Renal pelvis (tissue), 4 donors: ENCODE measurements around the gene DAPP1. TPM values are rescaled to one million over a fixed set of nuclear protein-coding genes. Genes with fewer than 3 reads are reported as not detected.

ENCODE experiments used
- DNase-seq: peaks from one replicate; pipeline ENCODE4 v3.0.0-alpha.2; 2013
- polyA plus RNA-seq, 3 donors: library from polyadenylated mRNA; unstranded; fragments of 120-200 nt; gene quantifications; one replicate each; pipeline ENCODE4 v1.2.1, GENCODE V29; 2013; ENCODE audit not compliant: insufficient read length in 3 of 3

Gene DAPP1
- polyA plus RNA-seq, 3 donors, result 0.79 to 1.2 (median 0.81) TPM

DNA sequence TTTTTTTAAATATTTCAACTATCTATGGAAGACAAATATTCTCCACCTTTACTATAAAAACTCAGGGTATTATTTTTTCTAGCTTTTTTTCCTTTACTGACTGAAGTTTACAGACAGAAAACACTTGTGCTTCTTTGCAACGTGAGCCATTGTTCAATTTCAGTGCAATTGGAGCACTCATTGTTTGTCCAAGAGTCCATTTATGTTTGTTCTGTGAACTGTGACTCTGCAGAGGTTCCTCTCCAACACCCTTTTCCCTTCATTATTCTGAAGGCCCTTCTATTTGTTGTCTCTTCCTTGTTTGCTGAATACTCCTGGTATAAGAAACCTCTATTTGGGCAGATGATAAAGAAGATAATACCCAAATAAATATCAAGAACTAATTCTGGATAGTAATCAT, 37.4 kb downstream of the DAPP1 start:
- DNase-seq, result no peak

DNA sequence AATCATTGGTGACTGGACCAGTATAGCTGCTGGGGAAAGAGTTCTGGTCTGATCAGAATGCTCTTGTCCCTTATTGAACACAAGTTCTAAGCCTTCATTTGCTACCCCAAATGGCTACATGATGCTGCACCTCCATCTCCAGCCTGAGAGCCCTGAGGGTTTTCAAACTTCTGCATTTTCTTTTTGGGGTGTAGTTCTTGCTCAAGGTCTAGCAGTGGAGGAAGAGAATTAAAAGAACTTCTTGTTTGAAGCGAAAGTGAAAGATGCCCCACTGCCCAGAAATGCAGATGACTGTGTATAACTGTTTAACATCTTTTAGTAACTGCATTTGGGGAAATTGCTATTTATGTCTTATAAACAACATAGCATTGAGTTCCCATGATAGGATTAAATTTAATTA, 39.1 kb downstream of the DAPP1 start:
- no peak for DNase-seq

DNA sequence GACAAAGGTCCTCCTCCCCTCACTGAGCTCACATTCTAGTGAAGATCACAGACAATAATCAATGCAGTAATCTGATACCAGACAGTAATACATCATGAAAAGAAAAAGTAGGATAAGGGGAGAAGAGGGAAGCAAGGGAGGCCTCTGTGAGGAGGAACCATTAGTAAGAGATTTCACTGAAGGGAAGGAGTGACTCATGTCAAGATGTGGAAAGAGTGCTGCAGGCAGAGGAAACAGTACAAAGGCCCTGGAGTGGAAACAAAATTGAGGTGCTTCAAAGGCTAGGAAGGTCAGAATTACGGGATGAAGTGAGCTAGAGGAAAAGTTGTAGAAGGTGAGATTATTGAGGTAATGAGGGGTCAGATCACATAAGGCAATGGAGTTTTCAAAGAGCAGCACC, 39.5 kb downstream of the DAPP1 start:
- no peak for DNase-seq

- no peak for DNase-seq
Observed at GRCh38 chr4:99857307-99857706, 40.7 kb downstream of the DAPP1 start.

GRCh38 chr4:99859618-99860017, 43.0 kb downstream of the DAPP1 start:
- DNase-seq, result no peak

GRCh38 chr4:99860521-99860920, 43.9 kb downstream of the DAPP1 start:
- DNase-seq, result no peak

DNA sequence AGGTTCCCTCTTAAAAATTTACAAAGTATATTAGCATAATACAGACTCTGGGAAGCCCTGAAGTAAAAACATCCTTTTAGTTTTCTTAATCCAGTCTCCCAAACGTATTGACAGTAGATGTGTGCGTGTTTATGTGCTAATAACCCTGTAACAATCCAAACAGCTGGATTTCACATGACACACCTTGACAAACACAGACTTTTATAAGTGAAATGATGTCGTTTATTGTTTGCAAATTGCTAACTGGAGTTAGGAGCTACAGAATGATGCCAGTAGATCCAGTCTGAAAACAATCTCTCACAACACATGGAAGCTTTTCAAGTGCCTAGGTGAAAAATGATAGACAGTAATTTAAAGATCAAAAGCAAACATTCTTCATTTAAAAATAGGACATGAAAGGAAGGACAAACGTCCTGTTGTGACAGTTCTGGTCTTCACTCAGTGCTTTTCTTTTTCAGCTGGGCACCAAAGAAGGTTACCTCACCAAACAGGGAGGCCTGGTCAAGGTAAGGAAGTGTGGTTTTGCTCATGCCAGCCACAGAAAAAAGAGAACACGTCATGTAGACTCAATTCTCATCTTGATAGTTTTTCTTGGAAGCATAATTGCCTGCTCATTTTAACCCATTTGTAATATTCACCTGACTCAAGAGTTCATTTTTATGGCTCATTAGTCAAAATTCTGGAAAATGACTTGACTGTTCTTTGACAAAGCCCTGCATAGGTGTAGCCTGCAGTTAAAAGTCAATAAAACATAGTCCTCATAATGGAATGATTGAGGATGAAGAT, 44.7 kb downstream of the DAPP1 start:
- no peak for DNase-seq

DNA sequence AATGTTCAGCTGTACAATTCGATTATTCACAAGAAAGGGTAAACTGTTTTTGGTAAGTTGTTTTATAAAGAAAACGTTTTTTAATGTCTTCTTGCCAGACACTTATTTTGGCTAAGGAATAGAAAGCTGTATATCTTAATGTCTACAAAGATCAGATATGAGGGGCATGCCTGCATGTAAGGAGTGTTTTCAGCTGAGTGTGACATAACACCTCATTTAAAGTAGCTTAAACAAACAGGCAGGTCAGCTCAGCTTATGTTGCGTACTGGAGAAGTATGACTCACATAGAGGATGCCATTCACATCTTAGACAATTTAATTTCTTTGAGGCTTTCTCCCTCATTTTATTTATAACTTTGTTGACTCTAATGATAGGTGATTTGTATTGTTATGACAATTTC, 47.2 kb downstream of the DAPP1 start:
- DNase-seq, result no peak

DNA sequence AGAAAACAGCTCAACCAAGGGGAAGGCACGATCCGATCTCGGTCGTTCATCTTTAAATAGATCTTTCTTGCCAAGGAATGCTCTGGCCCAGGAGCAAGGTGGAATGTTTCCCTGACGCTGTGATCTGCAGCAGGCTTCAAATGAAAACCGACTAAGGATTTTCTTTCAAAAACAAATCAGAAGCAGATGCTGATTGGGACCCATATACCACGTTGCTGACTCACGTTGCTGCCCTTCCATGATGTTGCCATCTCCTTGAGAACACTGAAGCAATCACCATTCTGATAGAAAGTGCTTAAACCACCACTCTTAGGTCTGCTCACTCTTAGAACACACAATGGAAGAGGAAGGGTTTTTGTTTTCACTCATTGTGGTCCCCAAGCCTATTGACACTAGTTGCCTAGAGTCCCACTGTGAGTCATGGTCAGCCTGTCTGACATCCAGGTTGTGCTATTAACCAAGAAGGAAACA, 51.5 kb downstream of the DAPP1 start:
- no peak for DNase-seq

DNA sequence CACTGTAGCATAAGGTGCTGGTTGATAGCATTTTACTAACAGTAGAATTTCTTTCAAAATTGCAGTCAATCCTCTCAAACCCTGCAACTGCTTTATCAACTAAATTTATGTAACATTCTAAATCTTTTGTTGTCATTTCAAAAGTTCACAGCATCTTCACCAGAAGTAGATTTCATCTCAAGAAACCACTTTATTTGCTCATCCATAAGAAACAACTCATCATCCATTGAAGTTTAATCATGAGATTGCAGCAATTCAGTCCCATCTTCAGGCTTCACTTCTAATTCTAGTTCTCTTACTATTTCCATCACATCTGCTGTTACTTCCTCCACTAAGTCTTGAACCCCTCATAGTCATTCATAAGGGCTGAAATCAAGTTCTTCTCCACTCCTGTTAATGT, 55.9 kb downstream of the DAPP1 start:
- no peak for DNase-seq

GRCh38 chr4:99875071-99875470, 58.4 kb downstream of the DAPP1 start:
- DNase-seq, result no peak

GRCh38 chr4:99876946-99877345, 60.3 kb downstream of the DAPP1 start:
- no peak for DNase-seq

DNA sequence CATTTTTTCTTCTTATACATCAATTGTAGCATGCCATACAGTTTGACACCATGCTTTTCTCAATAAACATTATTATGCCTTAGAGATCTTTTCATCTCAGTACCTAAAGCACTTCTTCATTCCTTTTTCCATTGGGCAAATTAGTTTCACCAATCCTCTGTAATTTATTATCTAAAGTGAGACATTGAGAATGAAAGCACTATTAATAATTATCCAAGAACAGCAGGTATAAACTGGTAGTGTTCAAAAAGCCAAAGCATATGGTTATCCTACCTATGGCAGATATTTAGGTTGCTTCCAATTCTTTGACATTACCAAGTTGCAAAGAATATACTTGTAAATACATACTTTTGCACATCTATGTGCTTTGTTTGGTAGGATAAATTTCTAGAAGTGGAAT, 62.0 kb downstream of the DAPP1 start:
- no peak for DNase-seq

GRCh38 chr4:99879458-99879857, 62.8 kb downstream of the DAPP1 start:
- DNase-seq, result no peak

DNA sequence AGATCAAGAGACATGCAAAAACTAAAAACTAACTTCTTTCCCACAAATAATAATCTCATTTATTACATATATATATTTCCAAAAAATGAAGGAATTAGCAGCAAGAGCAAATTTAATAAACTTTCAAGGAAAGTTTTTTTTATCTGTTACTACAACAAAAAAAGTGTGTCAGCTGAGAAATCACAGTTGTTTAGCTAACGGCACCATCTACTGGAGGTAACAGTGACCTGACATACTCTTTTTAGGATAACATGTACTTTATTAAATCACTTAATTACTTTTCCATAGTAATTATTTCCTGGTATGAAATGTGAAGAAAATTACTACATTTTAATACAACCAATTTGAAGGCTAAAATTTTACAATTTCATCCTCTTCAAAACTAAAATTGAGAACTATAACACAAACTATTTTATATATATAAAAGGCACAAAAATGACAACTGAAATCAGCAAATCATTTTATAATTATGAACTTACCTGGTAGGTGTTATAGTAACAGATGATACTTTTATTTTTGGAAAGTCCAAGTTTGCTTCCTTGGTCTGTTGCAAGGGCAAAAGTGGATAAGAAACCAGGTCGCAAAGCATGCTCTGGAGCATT, 68.5 kb downstream of the DAPP1 start:
- DNase-seq, result peak; percentile 28

- DNase-seq, result no peak
Observed at GRCh38 chr4:99885687-99886086, 69.1 kb downstream of the DAPP1 start.

GRCh38 chr4:99886146-99886545, 69.5 kb downstream of the DAPP1 start:
- DNase-seq, result no peak

- DNase-seq, result no peak
Observed at GRCh38 chr4:99887837-99888236, 71.2 kb downstream of the DAPP1 start.

GRCh38 chr4:99891351-99891750, 74.7 kb downstream of the DAPP1 start:
- no peak for DNase-seq

- DNase-seq, result no peak
Observed at GRCh38 chr4:99893029-99893428, 76.4 kb downstream of the DAPP1 start.

GRCh38 chr4:99893839-99894160, 77.2 kb downstream of the DAPP1 start:
- DNase-seq, result no peak

- peak; percentile 93 for DNase-seq
Observed at GRCh38 chr4:99894161-99894997, 77.8 kb downstream of the DAPP1 start, which contains the start of gene LAMTOR3. Gene LAMTOR3, minus strand, starts transcription at chr4:99894427. Its CDS starts 464 bp downstream, at chr4:99893963.

DNA sequence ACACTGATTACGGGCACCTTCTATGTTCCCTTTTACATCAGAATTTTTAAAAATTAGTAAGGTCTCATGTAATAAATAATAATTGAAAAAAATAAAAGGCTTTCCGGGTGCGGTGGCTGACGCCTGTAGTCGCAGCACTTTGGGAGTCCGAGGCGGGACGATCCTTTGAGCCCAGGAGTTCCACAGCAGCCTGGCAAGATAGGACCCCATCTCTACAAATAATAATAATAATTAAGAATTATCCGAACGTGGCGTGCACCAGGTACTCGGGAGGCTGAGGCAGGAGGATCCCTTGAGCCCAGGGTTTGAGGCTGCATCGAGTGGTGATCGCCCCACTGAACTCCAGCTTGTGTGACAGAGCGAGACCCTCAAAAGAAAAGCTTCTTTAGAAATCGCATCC, 78.4 kb downstream of the DAPP1 start:
- DNase-seq, result no peak
